ENCODE data around the gene HLA-DMA. TPM values are rescaled to one million over a fixed set of nuclear protein-coding genes. Genes with fewer than 3 reads are reported as not detected.

The HLA-DMA gene
- total and polyA plus RNA-seq, 2 of the 13 experiments (the other 11 are each of a cell fraction or from before 2014, with no cell fraction given): 0.70 to 0.71 TPM

GRCh38 chr6:32972353-32973143, 19.7 kb upstream of the HLA-DMA start (continued):
- no peak for TF ChIP-seq GMEB2 (CRISPR knock-in tag; IDR thresholded peaks at IDR 0.05; ENCODE audit: low read depth)
- peak; percentile 81; the same call in 1 of the 2 replicates for TF ChIP-seq NRL (CRISPR knock-in tag; IDR thresholded peaks at IDR 0.05; ENCODE audit: borderline replicate concordance)
- TF ChIP-seq ZKSCAN1 (IDR thresholded peaks at IDR 0.05; ENCODE audit: low read length): no peak
- TF ChIP-seq SALL1 (CRISPR knock-in tag; IDR thresholded peaks at IDR 0.05): 0 out of 2 replicates have a peak, but pooled peaks have one; percentile 9
- TF ChIP-seq ZNF772 (CRISPR knock-in tag; IDR thresholded peaks at IDR 0.05): peak; percentile 47; the same call in 1 of the 2 replicates
- no peak for TF ChIP-seq TRIM24 (CRISPR knock-in tag; IDR thresholded peaks at IDR 0.05)
- TF ChIP-seq YEATS2 (CRISPR knock-in tag; IDR thresholded peaks at IDR 0.05; ENCODE audit: borderline replicate concordance): peak; percentile 57; the same call in 1 of the 2 replicates
- TF ChIP-seq ZNF737 (CRISPR knock-in tag; IDR thresholded peaks at IDR 0.05; ENCODE audit: borderline replicate concordance): no peak; the same call in 1 of the 2 replicates
- no peak for TF ChIP-seq E2F2 (CRISPR knock-in tag; IDR thresholded peaks at IDR 0.05; ENCODE audit: borderline replicate concordance)
- no peak for TF ChIP-seq CEBPZ (IDR thresholded peaks at IDR 0.05; ENCODE audit: low read length)
- peak; percentile 76; the same call in 1 of the 2 replicates for TF ChIP-seq KAT7 (CRISPR knock-in tag; IDR thresholded peaks at IDR 0.05; ENCODE audit: borderline replicate concordance)
- TF ChIP-seq DMTF1 (CRISPR knock-in tag; IDR thresholded peaks at IDR 0.05): no peak
- peak; percentile 14; the same call in 1 of the 2 replicates for TF ChIP-seq REPIN1 (CRISPR knock-in tag; IDR thresholded peaks at IDR 0.05; ENCODE audit: borderline replicate concordance, low read depth)
- peak; percentile 15; the same call in 2 of the 3 replicates for TF ChIP-seq MXI1 (IDR thresholded peaks at IDR 0.05; ENCODE audit: borderline replicate concordance, low read depth, low read length)
- peak; percentile 97 for TF ChIP-seq ZNF850 (CRISPR knock-in tag; conservative IDR thresholded peaks at IDR 0.05)
- TF ChIP-seq RAD21 (CRISPR knock-in tag; IDR thresholded peaks at IDR 0.05): no peak
- peak; percentile 87 for TF ChIP-seq POLR2G (IDR thresholded peaks at IDR 0.05; ENCODE audit: low read depth, low read length)
- TF ChIP-seq ZNF30 (CRISPR knock-in tag; IDR thresholded peaks at IDR 0.05): no peak; the same call in 1 of the 2 replicates
- TF ChIP-seq ZKSCAN8 (CRISPR knock-in tag; IDR thresholded peaks at IDR 0.05; ENCODE audit: borderline replicate concordance): no peak
- 0 out of 2 replicates have a peak, but pooled peaks have one; percentile 84 for TF ChIP-seq FIP1L1 (IDR thresholded peaks at IDR 0.05; ENCODE audit: borderline replicate concordance, insufficient read depth, low read depth, low read length)
